Lower leg skin (tissue), 3 donors: Measurements from ENCODE around the gene LCA5.

ENCODE experiments used
- POLR2A ChIP-seq, 2 donors: fragments of 450-650 bp; IDR thresholded peaks; one replicate each; pipeline ENCODE4 v1.6.1; 2016 to 2017; ENCODE audit warnings: antibody characterized with exemption in 2 of 2, mild to moderate bottlenecking in 1 of 2, moderate library complexity in 1 of 2
- TF ChIP-seq, protein P1 (sequence below), 3 donors: fragments of 450-650 bp; IDR thresholded peaks; one replicate each; pipeline ENCODE4 v1.5.1; 2016; ENCODE audit warnings: antibody characterized with exemption in 3 of 3, mild to moderate bottlenecking in 3 of 3, moderate library complexity in 2 of 3

DNA sequence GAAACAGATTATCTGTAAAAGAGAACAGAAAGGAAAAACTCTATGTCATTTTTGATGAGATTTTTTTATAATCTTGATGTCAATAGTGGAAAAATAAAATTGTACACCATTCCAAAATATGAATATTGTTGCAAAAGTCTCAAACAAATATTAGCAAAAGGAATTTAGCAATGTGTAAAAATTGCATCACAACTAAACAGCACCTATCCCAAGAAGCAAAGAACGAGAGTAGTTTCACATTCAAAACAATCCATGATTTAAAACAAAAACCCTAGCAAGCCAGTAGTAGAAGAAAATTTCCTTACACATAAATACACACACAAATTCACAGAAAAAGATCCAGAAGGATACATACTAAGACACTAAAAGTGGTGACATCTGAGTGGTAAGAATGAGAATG is 38.4 kb downstream of the LCA5 start:
- TF ChIP-seq, protein P1, sequence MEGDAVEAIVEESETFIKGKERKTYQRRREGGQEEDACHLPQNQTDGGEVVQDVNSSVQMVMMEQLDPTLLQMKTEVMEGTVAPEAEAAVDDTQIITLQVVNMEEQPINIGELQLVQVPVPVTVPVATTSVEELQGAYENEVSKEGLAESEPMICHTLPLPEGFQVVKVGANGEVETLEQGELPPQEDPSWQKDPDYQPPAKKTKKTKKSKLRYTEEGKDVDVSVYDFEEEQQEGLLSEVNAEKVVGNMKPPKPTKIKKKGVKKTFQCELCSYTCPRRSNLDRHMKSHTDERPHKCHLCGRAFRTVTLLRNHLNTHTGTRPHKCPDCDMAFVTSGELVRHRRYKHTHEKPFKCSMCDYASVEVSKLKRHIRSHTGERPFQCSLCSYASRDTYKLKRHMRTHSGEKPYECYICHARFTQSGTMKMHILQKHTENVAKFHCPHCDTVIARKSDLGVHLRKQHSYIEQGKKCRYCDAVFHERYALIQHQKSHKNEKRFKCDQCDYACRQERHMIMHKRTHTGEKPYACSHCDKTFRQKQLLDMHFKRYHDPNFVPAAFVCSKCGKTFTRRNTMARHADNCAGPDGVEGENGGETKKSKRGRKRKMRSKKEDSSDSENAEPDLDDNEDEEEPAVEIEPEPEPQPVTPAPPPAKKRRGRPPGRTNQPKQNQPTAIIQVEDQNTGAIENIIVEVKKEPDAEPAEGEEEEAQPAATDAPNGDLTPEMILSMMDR (IDR thresholded peaks at IDR 0.05), result no peak
- no peak for TF ChIP-seq POLR2A (IDR thresholded peaks at IDR 0.05)
